22Rv1 (cell line): Measurements from ENCODE around the gene PPIL6.

Source experiments
- ZFX ChIP-seq: fragments of 450-650 bp; IDR thresholded peaks from 2 replicates; pipeline ENCODE4 v1.6.1; 2017; ENCODE audit warnings: antibody characterized with exemption, borderline replicate concordance
- TF ChIP-seq, protein P1 (sequence below): fragments of 450-650 bp; IDR thresholded peaks from 2 replicates; pipeline ENCODE4 v1.5.1; 2017; ENCODE audit warnings: mild to moderate bottlenecking

DNA sequence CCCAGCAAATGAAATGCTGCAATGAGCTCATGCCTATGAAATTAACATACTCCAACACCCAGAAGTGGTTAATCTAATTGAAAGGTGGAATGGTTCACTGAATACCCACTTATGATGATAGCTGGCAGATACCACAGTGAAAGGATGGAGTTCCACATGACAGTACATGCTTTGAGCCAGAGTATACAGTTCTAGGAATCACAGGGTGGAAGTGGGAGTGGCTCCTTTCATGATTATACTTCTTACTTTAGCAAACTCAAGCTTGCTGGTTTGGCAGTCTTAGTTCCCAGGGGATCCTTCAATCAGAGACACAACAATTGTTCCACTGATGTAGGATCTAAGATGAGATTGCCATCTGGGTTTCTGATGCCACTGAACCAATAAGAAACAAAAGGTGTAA lies 79.6 kb downstream of the PPIL6 start:
- TF ChIP-seq, protein P1, sequence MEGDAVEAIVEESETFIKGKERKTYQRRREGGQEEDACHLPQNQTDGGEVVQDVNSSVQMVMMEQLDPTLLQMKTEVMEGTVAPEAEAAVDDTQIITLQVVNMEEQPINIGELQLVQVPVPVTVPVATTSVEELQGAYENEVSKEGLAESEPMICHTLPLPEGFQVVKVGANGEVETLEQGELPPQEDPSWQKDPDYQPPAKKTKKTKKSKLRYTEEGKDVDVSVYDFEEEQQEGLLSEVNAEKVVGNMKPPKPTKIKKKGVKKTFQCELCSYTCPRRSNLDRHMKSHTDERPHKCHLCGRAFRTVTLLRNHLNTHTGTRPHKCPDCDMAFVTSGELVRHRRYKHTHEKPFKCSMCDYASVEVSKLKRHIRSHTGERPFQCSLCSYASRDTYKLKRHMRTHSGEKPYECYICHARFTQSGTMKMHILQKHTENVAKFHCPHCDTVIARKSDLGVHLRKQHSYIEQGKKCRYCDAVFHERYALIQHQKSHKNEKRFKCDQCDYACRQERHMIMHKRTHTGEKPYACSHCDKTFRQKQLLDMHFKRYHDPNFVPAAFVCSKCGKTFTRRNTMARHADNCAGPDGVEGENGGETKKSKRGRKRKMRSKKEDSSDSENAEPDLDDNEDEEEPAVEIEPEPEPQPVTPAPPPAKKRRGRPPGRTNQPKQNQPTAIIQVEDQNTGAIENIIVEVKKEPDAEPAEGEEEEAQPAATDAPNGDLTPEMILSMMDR, result no peak
- no peak for TF ChIP-seq ZFX
